Right renal pelvis (tissue), 4 donors: ENCODE data around the gene SH3YL1. TPM values are rescaled to one million over a fixed set of nuclear protein-coding genes. Genes with fewer than 3 reads are reported as not detected.
"Not testable (repeated sequence)": the region's sequence is repeated elsewhere in the genome, so short reads cannot be mapped to it uniquely, and the experiment has no call there.

Experiments
- DNase-seq, 4 donors: peaks; one replicate each; pipeline ENCODE4 v3.0.0-alpha.2; 2013; ENCODE audit warnings: low read depth in 4 of 4, low spot score in 3 of 4, missing footprints in 1 of 4
- polyA plus RNA-seq, 4 donors: library from polyadenylated mRNA; unstranded; fragments of 120-200 nt; gene quantifications; one replicate each; pipeline ENCODE4 v1.2.1, GENCODE V29; 2013; ENCODE audit not compliant: insufficient read length in 4 of 4

The SH3YL1 gene
- polyA plus RNA-seq, 4 donors, result 93.6 to 113 (median 104) TPM

- no peak for DNase-seq
These were observed 76.0 kb downstream of the SH3YL1 start for GRCh38 chr2:187825-188224.

DNA sequence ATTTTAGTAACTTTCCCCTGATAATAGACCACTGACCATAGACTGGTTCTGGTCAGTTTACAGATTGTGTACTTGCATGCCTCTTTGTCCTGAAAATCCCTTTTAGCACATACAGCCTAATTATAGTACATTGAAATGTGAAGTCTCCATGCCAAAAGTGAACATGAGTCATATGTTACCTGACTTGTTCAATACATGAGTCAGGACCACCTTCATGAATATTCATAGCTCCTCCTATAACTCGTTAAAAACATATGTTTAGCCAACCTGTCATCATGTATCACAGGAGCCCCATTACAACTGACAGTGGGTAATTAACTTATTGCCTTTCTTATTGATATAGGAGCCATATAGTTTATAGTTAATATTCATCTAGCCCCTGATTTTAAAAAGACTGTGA, 78.6 kb downstream of the SH3YL1 start:
- no peak for DNase-seq

DNA sequence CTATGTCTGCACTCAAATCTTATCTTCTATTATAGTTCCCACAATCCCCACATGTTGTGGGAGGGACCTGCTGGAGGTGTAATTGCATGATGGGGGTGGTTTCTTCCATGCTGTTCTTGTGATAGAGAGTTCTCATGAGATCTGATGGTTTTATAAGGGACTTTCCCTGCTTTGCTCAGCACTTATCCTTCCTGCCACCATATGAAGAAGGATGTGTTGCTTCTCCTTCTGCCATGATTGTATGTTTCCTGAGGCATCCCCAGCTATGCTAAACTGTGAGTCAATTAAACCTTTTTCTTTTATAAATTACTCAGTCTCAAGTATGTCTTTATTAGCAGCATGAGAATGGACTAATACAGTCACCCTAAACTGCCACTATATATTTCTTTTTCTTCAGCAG, 79.1 kb downstream of the SH3YL1 start:
- no peak for DNase-seq

DNA sequence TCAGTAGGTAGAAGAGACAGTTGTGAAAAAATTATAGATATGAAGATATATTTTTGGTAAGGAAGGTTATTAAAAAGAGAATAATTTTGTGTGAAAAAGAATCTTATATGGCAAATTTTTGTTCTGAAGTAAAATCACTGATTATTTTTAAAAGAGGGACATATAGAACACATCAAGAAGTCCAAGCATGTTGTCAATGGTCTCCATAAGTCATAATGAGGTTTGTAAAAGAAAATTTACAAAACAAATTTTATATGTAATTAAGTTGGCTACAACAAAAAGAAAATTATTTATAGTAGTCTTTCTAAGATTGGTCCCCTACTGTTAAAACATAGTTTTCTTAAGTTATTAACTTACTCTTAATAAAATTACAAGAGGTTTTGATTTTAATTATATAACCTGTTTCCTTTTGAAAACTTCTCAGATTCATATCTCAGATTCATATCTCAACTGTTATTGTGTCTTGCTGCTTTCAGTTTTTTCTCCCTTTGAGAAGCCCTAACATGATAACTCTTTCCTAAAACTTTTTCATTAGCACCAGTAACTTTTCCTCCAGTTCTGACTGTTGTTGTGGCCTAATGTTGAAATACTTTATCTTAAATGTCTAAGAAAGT, 81.2 kb downstream of the SH3YL1 start:
- DNase-seq, result no peak

DNA sequence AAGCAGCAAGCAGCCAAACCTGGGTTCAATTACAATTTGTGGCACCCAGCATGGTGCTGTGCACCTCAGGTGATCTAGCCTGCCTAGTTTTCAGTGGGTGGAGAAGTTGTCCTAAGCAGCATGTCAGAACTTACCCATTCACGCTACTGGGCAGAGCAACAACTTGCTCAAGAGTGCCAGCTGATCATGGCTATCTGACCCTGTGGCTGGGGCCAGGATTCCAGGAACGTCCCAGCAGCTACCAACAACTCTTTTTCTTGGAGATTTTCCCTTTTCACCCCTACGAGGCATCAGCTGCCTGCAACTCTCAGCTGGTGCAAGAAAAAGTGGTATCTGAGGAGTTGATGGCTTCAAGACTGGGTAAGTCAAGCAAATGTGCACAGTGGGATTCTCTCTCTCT, 83.5 kb downstream of the SH3YL1 start:
- no peak for DNase-seq

DNA sequence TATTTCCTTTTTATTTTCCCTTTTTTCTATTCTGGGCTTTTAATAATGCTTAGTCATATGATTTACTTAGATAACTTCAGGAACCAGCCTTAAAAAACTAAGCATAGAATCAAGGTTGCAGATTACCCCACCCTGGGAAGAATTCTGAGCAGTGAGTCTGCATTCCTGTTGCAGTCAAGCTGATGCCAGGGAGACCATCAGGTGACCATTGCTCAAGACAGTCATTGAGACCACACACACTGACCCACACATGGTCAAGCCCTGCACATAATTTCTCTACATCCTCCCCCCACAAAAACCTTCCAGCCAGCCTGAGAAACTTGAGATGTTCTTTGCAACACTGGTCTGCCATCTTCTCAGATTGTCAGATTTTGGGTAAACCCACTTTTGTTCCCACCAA, 83.9 kb downstream of the SH3YL1 start:
- DNase-seq, result no peak

- no peak for DNase-seq
These were observed 86.1 kb downstream of the SH3YL1 start for GRCh38 chr2:177733-178132.

DNA sequence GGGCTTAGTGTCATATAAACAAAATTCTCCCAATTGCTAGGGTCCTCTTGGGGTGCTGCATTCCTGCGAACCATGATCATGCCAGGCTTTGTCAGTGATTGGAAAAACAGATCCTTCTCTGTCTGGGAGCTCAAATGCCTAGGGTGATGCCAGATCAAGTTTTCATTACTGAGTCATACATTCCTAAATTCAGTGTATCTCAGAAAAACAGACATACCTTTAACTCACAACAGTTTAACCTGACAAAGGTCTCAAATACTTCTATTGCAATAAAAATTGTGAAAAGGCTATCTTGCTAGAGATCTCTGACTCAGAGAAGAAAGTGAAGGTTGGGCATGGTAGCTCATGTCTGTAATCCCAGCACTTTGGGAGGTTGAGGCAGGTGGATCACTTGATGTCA, 86.9 kb downstream of the SH3YL1 start:
- no peak for DNase-seq

DNA sequence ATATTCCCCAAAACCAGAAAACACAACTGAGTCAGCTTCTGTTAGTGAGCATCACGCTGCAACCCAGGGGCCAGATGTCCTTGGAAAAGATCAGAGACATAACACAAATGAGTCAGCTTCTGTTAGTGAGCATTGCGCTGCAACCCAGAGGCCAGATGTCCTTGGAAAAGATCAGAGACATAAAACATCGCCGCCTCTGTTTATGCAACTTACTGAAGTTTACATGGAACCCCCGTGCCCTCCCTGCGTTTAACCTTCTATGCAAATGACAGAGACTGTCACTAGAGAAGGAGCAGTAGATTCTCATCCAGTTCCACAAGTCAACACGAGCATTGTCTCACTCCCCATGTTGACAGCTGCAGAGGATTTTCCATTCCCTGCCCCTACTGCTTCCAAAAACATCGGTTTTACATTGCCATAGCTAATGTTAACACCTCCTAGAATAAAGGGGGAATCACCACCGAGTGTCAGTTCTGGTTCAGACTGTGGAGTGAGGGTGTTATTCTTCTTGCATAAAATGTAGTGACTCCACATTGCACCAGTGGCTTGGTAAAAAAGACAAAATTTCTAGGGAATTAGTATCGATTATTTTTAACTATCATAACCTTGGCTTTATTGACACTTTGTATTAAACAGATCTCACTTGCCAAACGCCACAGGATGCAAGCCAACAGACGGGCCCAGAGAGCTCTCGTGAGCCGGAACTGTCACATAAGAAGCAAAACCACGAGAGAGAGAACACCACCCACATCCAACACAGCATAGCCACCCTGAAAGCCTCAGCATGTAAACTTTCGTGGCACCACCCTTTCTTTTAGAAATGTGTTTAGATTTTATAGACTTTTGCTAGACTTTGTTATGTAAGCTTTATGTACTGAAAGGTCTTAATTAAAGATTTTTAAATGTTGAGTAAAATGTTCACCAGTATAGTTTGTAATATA, 87.7 kb downstream of the SH3YL1 start:
- DNase-seq, result no peak

GRCh38 chr2:175161-175786, 88.6 kb downstream of the SH3YL1 start:
- DNase-seq, result peak; percentile 43 to 64 (median 52)

DNA sequence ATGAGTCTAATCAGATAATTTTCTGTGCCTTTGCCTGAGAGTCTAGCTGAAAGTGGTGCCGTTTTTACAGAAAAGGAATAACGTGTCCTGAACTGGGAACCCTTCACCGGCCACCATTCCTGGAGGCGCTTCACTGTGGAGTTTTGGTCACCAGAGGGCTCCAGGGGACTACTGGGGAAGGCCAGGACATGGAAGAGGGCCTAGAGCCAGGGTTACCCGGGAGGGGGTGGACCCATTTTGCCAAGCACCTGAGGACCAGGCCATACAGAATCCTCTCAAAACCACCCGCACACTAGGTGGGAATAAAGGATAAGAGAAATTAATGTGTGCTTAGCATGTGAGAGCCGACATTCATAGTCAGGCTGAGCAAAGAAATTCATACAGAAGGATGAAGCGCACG, 91.7 kb downstream of the SH3YL1 start:
- DNase-seq, result not testable (repeated sequence)

DNA sequence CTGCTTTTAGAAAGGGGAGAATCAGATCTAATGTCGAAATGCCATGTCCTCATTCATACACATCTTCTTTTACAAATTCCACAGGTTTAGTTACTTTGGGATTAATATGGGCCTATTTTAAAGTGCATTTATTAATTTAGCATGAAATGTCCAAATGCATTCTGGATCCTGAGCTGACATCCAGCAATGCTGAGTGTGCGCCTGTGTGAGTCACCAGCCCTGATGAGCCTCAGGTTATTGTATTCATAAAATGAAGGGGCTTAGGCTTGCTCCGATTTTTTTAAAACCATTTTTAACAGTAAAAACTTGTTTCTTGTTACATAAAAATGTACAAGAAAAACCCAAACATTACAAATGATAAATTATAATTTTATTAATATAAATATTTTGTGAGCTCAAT, 94.1 kb downstream of the SH3YL1 start:
- no peak for DNase-seq

Other genes starting within 250 kb of the SH3YL1 start
- 10 to 100 TPM; 10.6 to 13.6 (median 13.4) TPM for gene FAM110C, start 217.5 kb downstream of the SH3YL1 start, polyA plus RNA-seq
- 100 to 1,000 TPM; 151 to 166 (median 159) TPM for gene ACP1, start 915 bp upstream of the SH3YL1 start, polyA plus RNA-seq
- gene ALKAL2, start 24.1 kb upstream of the SH3YL1 start, polyA plus RNA-seq, result 1 to 10 TPM; 3.8 to 6.7 (median 5.5) TPM